SU-DHL-6 (cell line): Measurements from ENCODE around the gene POLR1A.

Source experiments
- H2AFZ ChIP-seq: fragments of 200-600 bp; sonication (generic); 2 replicates; pipeline ENCODE4 v1.6.1; 2014; ENCODE audit warnings: low read depth, mild to moderate bottlenecking, moderate library complexity, mixed read lengths, antibody characterized with exemption, low read length; ENCODE audit not compliant: severe bottlenecking
- H3F3A ChIP-seq: fragments of 200-600 bp; shearing (Covaris generic); 2 replicates; pipeline ENCODE4 v1.6.0; 2016; ENCODE audit warnings: antibody characterized with exemption, mild to moderate bottlenecking; ENCODE audit not compliant: insufficient read depth
- H3K27ac ChIP-seq: fragments of 200-600 bp; sonication (generic); 2 replicates; pipeline ENCODE4 v1.5.1; 2016; ENCODE audit warnings: low read depth, mild to moderate bottlenecking, low read length, moderate library complexity, mixed read lengths
- H3K27me3 ChIP-seq: fragments of 200-600 bp; sonication (generic), shearing (Covaris generic); 2 replicates; pipeline ENCODE4 v1.6.0; 2014; ENCODE audit warnings: mild to moderate bottlenecking, low read length
- H3K36me3 ChIP-seq: fragments of 200-600 bp; sonication (generic); 2 replicates; pipeline ENCODE4 v1.6.1; 2014; ENCODE audit warnings: mild to moderate bottlenecking, low read length, mixed read lengths
- H3K4me2 ChIP-seq: fragments of 300-600, 200-600 bp; shearing (Covaris generic), sonication (generic); 2 replicates; pipeline ENCODE4 v1.6.0; 2014; ENCODE audit warnings: low read length, low read depth, mild to moderate bottlenecking; ENCODE audit not compliant: poor library complexity, severe bottlenecking
- H3K4me3 ChIP-seq: fragments of 200-600 bp; sonication (generic); 2 replicates; pipeline ENCODE4 v1.5.1; 2014; ENCODE audit warnings: antibody characterized with exemption, low read length, mild to moderate bottlenecking, mixed read lengths; ENCODE audit not compliant: insufficient read depth, poor library complexity, severe bottlenecking
- H3K79me2 ChIP-seq: fragments of 200-600 bp; sonication (generic); 2 replicates; pipeline ENCODE4 v1.6.1; 2014; ENCODE audit warnings: mild to moderate bottlenecking, low read length, moderate library complexity; ENCODE audit not compliant: insufficient read depth
- H3K9ac ChIP-seq: fragments of 200-600 bp; sonication (generic); 2 replicates; pipeline ENCODE4 v1.7.0; 2014; ENCODE audit warnings: mild to moderate bottlenecking, low read length
- H3K9me2 ChIP-seq: fragments of 200-600 bp; sonication (generic); replicated peaks from 2 replicates; pipeline ENCODE4 v1.6.1; 2014; ENCODE audit warnings: low read length; ENCODE audit not compliant: insufficient read depth
- H3K9me3 ChIP-seq: fragments of 200-600 bp; sonication (generic); 2 replicates; pipeline ENCODE4 v1.6.1; 2014; ENCODE audit warnings: low read length, mixed read lengths; ENCODE audit not compliant: insufficient read depth
- H4K20me1 ChIP-seq: fragments of 200-600 bp; sonication (generic); 2 replicates; pipeline ENCODE4 v1.6.1; 2014; ENCODE audit warnings: low read depth, mild to moderate bottlenecking, antibody characterized with exemption, low read length, moderate library complexity, mixed read lengths
- CTCF ChIP-seq: fragments of 200-600 bp; sonication (generic); IDR thresholded peaks from one replicate; pipeline ENCODE4 v1.5.1; 2017; ENCODE audit warnings: antibody characterized with exemption, mild to moderate bottlenecking, low read length, moderate library complexity; ENCODE audit not compliant: insufficient read depth, poor library complexity, severe bottlenecking
- EZH2phosphoT487 ChIP-seq: fragments of 200-600 bp; sonication (generic), shearing (Covaris generic); conservative IDR thresholded peaks from 2 replicates; pipeline ENCODE4 v1.6.1; 2018; ENCODE audit warnings: mild to moderate bottlenecking, antibody characterized with exemption, low read length, moderate library complexity, mixed read lengths

The POLR1A gene

GRCh38 chr2:85972355-85972754 lies 133.3 kb downstream of the POLR1A start:
- Histone ChIP-seq H3K9me2 (no peaks in the 10 kb centered on the region), H3K79me2 (no peaks in the 10 kb centered on the region), H3F3A (no peaks in the 10 kb centered on the region), H3K4me3 (no peak overlapping the region), H4K20me1 (no peaks in the 10 kb centered on the region), H3K36me3 (no peaks in the 10 kb centered on the region), H3K9ac (no peak overlapping the region), H3K9me3 (no peaks in the 10 kb centered on the region), H3K27me3 (no peaks in the 10 kb centered on the region), H3K27ac (no peak overlapping the region), H3K4me2 (no peak overlapping the region), H2AFZ (no peak overlapping the region)
- TF ChIP-seq CTCF (no peak), EZH2phosphoT487 (no peak)

GRCh38 chr2:85971366-85971765 lies 134.3 kb downstream of the POLR1A start:
- Histone ChIP-seq H3K27me3 (no peaks in the 10 kb centered on the region), H3K36me3 (no peaks in the 10 kb centered on the region), H3K4me2 (no peak overlapping the region), H2AFZ (no peak overlapping the region), H3K27ac (no peak overlapping the region), H4K20me1 (no peaks in the 10 kb centered on the region), H3K79me2 (no peaks in the 10 kb centered on the region), H3K4me3 (no peak overlapping the region), H3K9me2 (no peaks in the 10 kb centered on the region), H3K9ac (no peak overlapping the region), H3F3A (no peaks in the 10 kb centered on the region), H3K9me3 (no peaks in the 10 kb centered on the region)
- TF ChIP-seq CTCF (no peak), EZH2phosphoT487 (no peak)
